Keratinocyte (primary cell): ENCODE results near the gene MDFI. TPM values are rescaled to one million over a fixed set of nuclear protein-coding genes. Genes with fewer than 3 reads are reported as not detected.

ENCODE experiments used
- DNase-seq: peaks from one replicate; pipeline ENCODE4 v3.0.0-alpha.2; 2011; ENCODE audit warnings: low read depth, missing footprints, low spot score
- FAIRE-seq: peaks from 2 replicates; lab custom pipeline; 2011; peaks lifted over from hg19 to GRCh38; lab: Jason Lieb, UNC
- H2AFZ ChIP-seq: 2 replicates; pipeline ENCODE4 v1.6.0; 2012; ENCODE audit warnings: low read length, control low read depth, inconsistent platforms; ENCODE audit not compliant: control insufficient read depth
- H3K27ac ChIP-seq: 2 replicates; pipeline ENCODE4 v1.5.1; 2011; ENCODE audit warnings: low read length; ENCODE audit not compliant: control insufficient read depth, insufficient read depth
- H3K27me3 ChIP-seq: 3 replicates; pipeline ENCODE4 v1.6.0; 2011; ENCODE audit warnings: low read length; ENCODE audit not compliant: control insufficient read depth, insufficient read depth; ENCODE audit errors: extremely low read depth
- H3K36me3 ChIP-seq, 2 experiments: 2 replicates in 1 of 2; 3 replicates in 1 of 2; pipeline ENCODE4 v1.5.1; 2011; ENCODE audit warnings: low read length in 2 of 2, mild to moderate bottlenecking in 1 of 2; ENCODE audit not compliant: control insufficient read depth in 2 of 2, insufficient read depth in 2 of 2; ENCODE audit errors: extremely low read depth in 1 of 2
- H3K4me1 ChIP-seq: 3 replicates; pipeline ENCODE4 v1.5.1; 2011; ENCODE audit warnings: low read length; ENCODE audit not compliant: control insufficient read depth, insufficient read depth; ENCODE audit errors: extremely low read depth
- H3K4me2 ChIP-seq: 3 replicates; pipeline ENCODE4 v1.6.0; 2011; ENCODE audit warnings: low read depth, low read length; ENCODE audit not compliant: control insufficient read depth, insufficient read depth; ENCODE audit errors: extremely low read depth
- H3K4me3 ChIP-seq, 3 experiments: fragments of 200-600 bp in 1 of 3; sonication (generic) in 1 of 3; 2 replicates in 2 of 3; 3 replicates in 1 of 3; pipeline ENCODE4 v1.5.1; 2011 to 2016; ENCODE audit warnings: low read length in 3 of 3, mild to moderate bottlenecking in 3 of 3, control low read depth in 2 of 3, inconsistent platforms in 1 of 3, low read depth in 1 of 3, mixed read lengths in 1 of 3, mixed run types in 1 of 3, moderate library complexity in 1 of 3; ENCODE audit not compliant: control insufficient read depth in 2 of 3, insufficient read depth in 2 of 3; ENCODE audit errors: extremely low read depth in 1 of 3
- H3K79me2 ChIP-seq: 2 replicates; pipeline ENCODE4 v1.6.0; 2012; ENCODE audit warnings: low read length; ENCODE audit not compliant: control insufficient read depth, insufficient read depth
- H3K9ac ChIP-seq: 3 replicates; pipeline ENCODE4 v1.6.0; 2011; ENCODE audit warnings: low read length; ENCODE audit not compliant: control insufficient read depth, insufficient read depth; ENCODE audit errors: extremely low read depth
- H3K9me1 ChIP-seq: 3 replicates; pipeline ENCODE4 v1.6.0; 2011; ENCODE audit warnings: low read length; ENCODE audit not compliant: control insufficient read depth, insufficient read depth; ENCODE audit errors: extremely low read depth
- H3K9me3 ChIP-seq: 2 replicates; pipeline ENCODE4 v1.5.1; 2012; ENCODE audit warnings: low read depth, low read length; ENCODE audit not compliant: control insufficient read depth
- H4K20me1 ChIP-seq: 3 replicates; pipeline ENCODE4 v1.6.0; 2011; ENCODE audit warnings: low read length; ENCODE audit not compliant: control insufficient read depth, insufficient read depth; ENCODE audit errors: extremely low read depth
- EZH2 ChIP-seq: IDR thresholded peaks from one replicate; pipeline ENCODE4 v1.6.1; 2012; ENCODE audit warnings: inconsistent platforms, mild to moderate bottlenecking, low read length, moderate library complexity
- dilution Hi-C: fragments of 300-500 bp; cut with MboI; formaldehyde crosslinking; loops from one replicate; pipeline ENCODE4 v1.7.0; 2020; ENCODE audit warnings: low sequenced_read_pairs; ENCODE audit not compliant: extremely low pct_ligation_motif_present
- polyA plus RNA-seq, 5 experiments: library from polyadenylated mRNA; depleted of rRNA in 3 of 5; stranded (reverse) in 3 of 5; stranded (forward) in 1 of 5; unstranded in 1 of 5; fragments of >200 nt; gene quantifications; 1 replicate in 1 of 5; 2 replicates in 3 of 5; 3 replicates in 1 of 5; pipeline versions ENCODE4 v1.2.1 to v1.2.3, GENCODE V29; 2011 to 2012; ENCODE audit warnings: missing spikeins in 2 of 5, low read depth in 1 of 5, low replicate concordance in 1 of 5
- TF ChIP-seq, protein P1 (sequence below), 3 experiments: IDR thresholded peaks in 1 of 3; conservative IDR thresholded peaks in 1 of 3; optimal IDR thresholded peaks in 1 of 3; 2 replicates in 2 of 3; 3 replicates in 1 of 3; pipeline versions ENCODE3 to v1.5.1; 2011; ENCODE audit warnings: low read length in 3 of 3, mild to moderate bottlenecking in 3 of 3, moderate library complexity in 2 of 3, control low read depth in 1 of 3, inconsistent platforms in 1 of 3; ENCODE audit not compliant: insufficient read depth in 2 of 3; ENCODE audit errors: extremely low read depth in 1 of 3

MDFI gene
- polyA plus RNA-seq, 1 donor (not counting 4 experiments of a cell fraction or from before 2014, with no cell fraction given): 60.1 TPM

- dilution Hi-C loops: no loop called here
- no peaks in the 10 kb centered on the region for H3K4me1 ChIP-seq
- no peaks in the 10 kb centered on the region for H3K9me3 ChIP-seq
- H3K79me2 ChIP-seq: no peaks in the 10 kb centered on the region
- H3K4me3 ChIP-seq: no peak overlapping the region
- TF ChIP-seq, protein P1, sequence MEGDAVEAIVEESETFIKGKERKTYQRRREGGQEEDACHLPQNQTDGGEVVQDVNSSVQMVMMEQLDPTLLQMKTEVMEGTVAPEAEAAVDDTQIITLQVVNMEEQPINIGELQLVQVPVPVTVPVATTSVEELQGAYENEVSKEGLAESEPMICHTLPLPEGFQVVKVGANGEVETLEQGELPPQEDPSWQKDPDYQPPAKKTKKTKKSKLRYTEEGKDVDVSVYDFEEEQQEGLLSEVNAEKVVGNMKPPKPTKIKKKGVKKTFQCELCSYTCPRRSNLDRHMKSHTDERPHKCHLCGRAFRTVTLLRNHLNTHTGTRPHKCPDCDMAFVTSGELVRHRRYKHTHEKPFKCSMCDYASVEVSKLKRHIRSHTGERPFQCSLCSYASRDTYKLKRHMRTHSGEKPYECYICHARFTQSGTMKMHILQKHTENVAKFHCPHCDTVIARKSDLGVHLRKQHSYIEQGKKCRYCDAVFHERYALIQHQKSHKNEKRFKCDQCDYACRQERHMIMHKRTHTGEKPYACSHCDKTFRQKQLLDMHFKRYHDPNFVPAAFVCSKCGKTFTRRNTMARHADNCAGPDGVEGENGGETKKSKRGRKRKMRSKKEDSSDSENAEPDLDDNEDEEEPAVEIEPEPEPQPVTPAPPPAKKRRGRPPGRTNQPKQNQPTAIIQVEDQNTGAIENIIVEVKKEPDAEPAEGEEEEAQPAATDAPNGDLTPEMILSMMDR (optimal IDR thresholded peaks at IDR 0.05 in 1 of 3, IDR thresholded peaks at IDR 0.05 in 1 of 3, conservative IDR thresholded peaks at IDR 0.05 in 1 of 3; ENCODE audit: extremely low read depth in 1 of 3, insufficient read depth in 2 of 3, low read length in 3 of 3): no peak
- TF ChIP-seq EZH2: no peak
- H3K9me1 ChIP-seq: no peaks in the 10 kb centered on the region
- no peak overlapping the region for H3K9ac ChIP-seq
- peaks cover 15 to 22% of the 10 kb centered on the region in 2 experiments for H3K36me3 ChIP-seq
- peaks cover 3% of the 10 kb centered on the region for H4K20me1 ChIP-seq
- no peak overlapping the region for H2AFZ ChIP-seq
- no peak for FAIRE-seq
- H3K27ac ChIP-seq: no peak overlapping the region
- no peak overlapping the region for H3K4me2 ChIP-seq
- no peak for DNase-seq
- H3K27me3 ChIP-seq: peaks cover 25% of the 10 kb centered on the region
These were observed 16.5 kb downstream of the MDFI start for GRCh38 chr6:41654698-41655151.

- Histone ChIP-seq H2AFZ (no peak overlapping the region), H3K79me2 (no peaks in the 10 kb centered on the region), H3K4me2 (no peak overlapping the region), H4K20me1 (peaks cover 3% of the 10 kb centered on the region), H3K4me1 (no peaks in the 10 kb centered on the region), H3K27ac (no peak overlapping the region), H3K9me1 (no peaks in the 10 kb centered on the region), H3K27me3 (peaks cover 30% of the 10 kb centered on the region), H3K9ac (no peak overlapping the region), H3K4me3 (no peak overlapping the region), H3K36me3 (peaks cover 10 to 21% of the 10 kb centered on the region in 2 experiments), H3K9me3 (no peaks in the 10 kb centered on the region)
- TF ChIP-seq EZH2: no peak
- TF ChIP-seq, protein P1 (optimal IDR thresholded peaks at IDR 0.05 in 1 of 3, IDR thresholded peaks at IDR 0.05 in 1 of 3, conservative IDR thresholded peaks at IDR 0.05 in 1 of 3; ENCODE audit: extremely low read depth in 1 of 3, insufficient read depth in 2 of 3, low read length in 3 of 3): no peak
- FAIRE-seq (no peak), DNase-seq (no peak)
- dilution Hi-C loops: no loop called here
These were observed 16.9 kb downstream of the MDFI start for GRCh38 chr6:41655176-41655575.
